DMS53 (cell line): ENCODE results near the gene SAMD4A.
"Not testable (repeated sequence)": the region's sequence is repeated elsewhere in the genome, so short reads cannot be mapped to it uniquely, and the experiment has no call there.

ENCODE experiments used
- DNase-seq: peaks from one replicate; lab custom pipeline; 2025; lab: John Stamatoyannopoulos, UW

Gene SAMD4A

GRCh38 chr14:54784060-54784459 lies 217.1 kb downstream of the SAMD4A start:
- no peak for DNase-seq

GRCh38 chr14:54784657-54785056 lies 217.7 kb downstream of the SAMD4A start:
- no peak for DNase-seq

GRCh38 chr14:54785136-54785777 lies 218.3 kb downstream of the SAMD4A start:
- no peak for DNase-seq

GRCh38 chr14:54785778-54786770 lies 219.1 kb downstream of the SAMD4A start:
- DNase-seq: no peak

GRCh38 chr14:54786838-54787237 lies 219.9 kb downstream of the SAMD4A start:
- no peak for DNase-seq

GRCh38 chr14:54787261-54787660 lies 220.3 kb downstream of the SAMD4A start:
- DNase-seq: no peak

- no peak for DNase-seq
These were observed 221.8 kb downstream of the SAMD4A start for GRCh38 chr14:54788701-54789100.

GRCh38 chr14:54789166-54789565 lies 222.2 kb downstream of the SAMD4A start:
- no peak for DNase-seq

GRCh38 chr14:54789781-54790480 lies 223.0 kb downstream of the SAMD4A start:
- no peak for DNase-seq

- no peak for DNase-seq
These were observed 224.1 kb downstream of the SAMD4A start for GRCh38 chr14:54791001-54791400.

- no peak for DNase-seq
These were observed 225.4 kb downstream of the SAMD4A start for GRCh38 chr14:54792288-54792687.

- DNase-seq: no peak
These were observed 227.2 kb downstream of the SAMD4A start for GRCh38 chr14:54794159-54794558.

- DNase-seq: no peak
These were observed 227.9 kb downstream of the SAMD4A start for GRCh38 chr14:54794796-54795195.

- no peak for DNase-seq
These were observed 230.0 kb downstream of the SAMD4A start for GRCh38 chr14:54796961-54797360.

- DNase-seq: no peak
These were observed 230.6 kb downstream of the SAMD4A start for GRCh38 chr14:54797556-54797955.

- DNase-seq: no peak
These were observed 231.1 kb downstream of the SAMD4A start for GRCh38 chr14:54797986-54798385.

- no peak for DNase-seq
These were observed 231.7 kb downstream of the SAMD4A start for GRCh38 chr14:54798465-54799124.

GRCh38 chr14:54801482-54801881 lies 234.6 kb downstream of the SAMD4A start:
- DNase-seq: not testable (repeated sequence)

GRCh38 chr14:54803396-54803795 lies 236.5 kb downstream of the SAMD4A start:
- peak; percentile 40 for DNase-seq

- DNase-seq: peak; percentile 29
These were observed 237.1 kb downstream of the SAMD4A start for GRCh38 chr14:54803926-54804537.

GRCh38 chr14:54804538-54805041 lies 237.7 kb downstream of the SAMD4A start:
- peak; percentile 50 for DNase-seq
